ENCODE results near the gene SHH.

The SHH gene

GRCh38 chr7:155847821-155848435 lies 35.7 kb upstream of the SHH start:
- TF ChIP-seq, protein P1, sequence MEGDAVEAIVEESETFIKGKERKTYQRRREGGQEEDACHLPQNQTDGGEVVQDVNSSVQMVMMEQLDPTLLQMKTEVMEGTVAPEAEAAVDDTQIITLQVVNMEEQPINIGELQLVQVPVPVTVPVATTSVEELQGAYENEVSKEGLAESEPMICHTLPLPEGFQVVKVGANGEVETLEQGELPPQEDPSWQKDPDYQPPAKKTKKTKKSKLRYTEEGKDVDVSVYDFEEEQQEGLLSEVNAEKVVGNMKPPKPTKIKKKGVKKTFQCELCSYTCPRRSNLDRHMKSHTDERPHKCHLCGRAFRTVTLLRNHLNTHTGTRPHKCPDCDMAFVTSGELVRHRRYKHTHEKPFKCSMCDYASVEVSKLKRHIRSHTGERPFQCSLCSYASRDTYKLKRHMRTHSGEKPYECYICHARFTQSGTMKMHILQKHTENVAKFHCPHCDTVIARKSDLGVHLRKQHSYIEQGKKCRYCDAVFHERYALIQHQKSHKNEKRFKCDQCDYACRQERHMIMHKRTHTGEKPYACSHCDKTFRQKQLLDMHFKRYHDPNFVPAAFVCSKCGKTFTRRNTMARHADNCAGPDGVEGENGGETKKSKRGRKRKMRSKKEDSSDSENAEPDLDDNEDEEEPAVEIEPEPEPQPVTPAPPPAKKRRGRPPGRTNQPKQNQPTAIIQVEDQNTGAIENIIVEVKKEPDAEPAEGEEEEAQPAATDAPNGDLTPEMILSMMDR (IDR thresholded peaks at IDR 0.05): no peak
- H3K27ac ChIP-seq: no peak overlapping the region

GRCh38 chr7:155846936-155847335 lies 34.7 kb upstream of the SHH start:
- TF ChIP-seq, protein P1 (IDR thresholded peaks at IDR 0.05): no peak
- no peak overlapping the region for H3K27ac ChIP-seq
- H3K4me3 ChIP-seq: no peak overlapping the region
- no peak for DNase-seq (ENCODE audit: low spot score)

More at GRCh38 chr7:155847821-155848435, 35.7 kb upstream of the SHH start:
- no peak for DNase-seq (ENCODE audit: low spot score)
- no peak overlapping the region for H3K4me3 ChIP-seq

DNA sequence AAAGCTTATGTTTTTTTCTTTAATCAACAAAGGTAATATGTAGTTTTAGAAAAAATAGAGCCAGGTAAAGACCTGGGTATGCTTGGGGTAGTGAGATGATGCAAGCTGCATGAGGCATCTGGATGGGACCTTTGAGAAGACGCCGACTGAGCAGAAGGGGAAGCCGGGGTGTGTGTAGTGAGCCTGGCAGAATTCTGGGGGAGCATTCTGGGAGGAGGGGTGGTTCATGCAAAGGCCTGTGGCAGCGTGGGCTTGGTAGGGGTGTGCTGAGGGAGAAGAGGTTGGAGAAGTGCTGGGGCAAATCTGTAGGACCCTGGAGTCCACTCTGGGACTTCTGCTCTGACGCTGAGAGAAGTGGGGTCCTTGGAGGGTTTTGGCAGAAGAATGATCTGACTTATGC lies 33.9 kb upstream of the SHH start:
- H3K27ac ChIP-seq: no peak overlapping the region
- no peak for DNase-seq (ENCODE audit: low spot score)

DNA sequence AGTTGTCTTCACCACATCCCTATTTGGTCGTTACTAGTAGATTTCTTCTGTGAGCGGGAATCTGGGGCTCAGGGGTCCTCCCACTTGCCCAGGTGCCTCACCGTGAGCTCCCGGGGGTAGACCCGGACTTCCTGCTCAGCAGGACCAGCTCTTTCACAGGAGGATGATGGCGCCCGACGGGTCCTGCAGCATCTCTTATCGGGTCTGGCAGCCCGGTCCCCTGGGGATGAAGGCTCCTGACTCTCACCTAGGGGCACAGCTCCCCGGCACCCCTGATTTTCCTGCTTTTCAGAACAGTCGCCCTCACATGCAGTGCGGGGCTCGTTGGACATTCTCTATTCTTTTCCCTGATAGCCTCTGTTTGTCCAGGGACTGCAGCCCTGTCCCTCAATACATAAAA lies 33.0 kb upstream of the SHH start:
- TF ChIP-seq, protein P1 (IDR thresholded peaks at IDR 0.05): no peak
- H3K4me3 ChIP-seq: no peak overlapping the region
- H3K27ac ChIP-seq: no peak overlapping the region
- DNase-seq (ENCODE audit: low spot score): no peak

More for the DNA sequence above, 33.9 kb upstream of the SHH start:
- no peak overlapping the region for H3K4me3 ChIP-seq
- TF ChIP-seq, protein P1 (IDR thresholded peaks at IDR 0.05): no peak

DNA sequence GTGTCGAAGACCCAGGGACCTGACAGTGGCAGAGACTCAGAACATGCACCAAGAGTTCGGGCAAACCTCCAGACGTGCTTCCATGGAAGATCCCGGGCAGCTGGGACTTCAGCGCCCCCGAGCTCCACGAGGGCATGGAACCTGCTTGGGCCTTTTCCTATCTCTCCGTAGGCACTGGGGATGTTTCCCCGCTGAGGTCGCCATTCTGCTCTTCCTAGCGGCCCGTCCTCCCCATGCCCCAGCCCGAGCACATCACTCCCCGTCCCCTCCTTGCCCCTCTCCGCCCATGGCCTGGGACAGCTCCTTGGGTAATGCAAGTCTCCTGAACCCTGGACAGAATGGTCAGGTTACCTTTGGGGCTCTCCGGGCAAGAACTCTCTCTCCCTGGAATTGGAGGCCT lies 32.3 kb upstream of the SHH start:
- Histone ChIP-seq H3K4me3 (no peak overlapping the region), H3K27ac (no peak overlapping the region)
- TF ChIP-seq, protein P1 (IDR thresholded peaks at IDR 0.05): no peak
- DNase-seq (ENCODE audit: low spot score): no peak

DNA sequence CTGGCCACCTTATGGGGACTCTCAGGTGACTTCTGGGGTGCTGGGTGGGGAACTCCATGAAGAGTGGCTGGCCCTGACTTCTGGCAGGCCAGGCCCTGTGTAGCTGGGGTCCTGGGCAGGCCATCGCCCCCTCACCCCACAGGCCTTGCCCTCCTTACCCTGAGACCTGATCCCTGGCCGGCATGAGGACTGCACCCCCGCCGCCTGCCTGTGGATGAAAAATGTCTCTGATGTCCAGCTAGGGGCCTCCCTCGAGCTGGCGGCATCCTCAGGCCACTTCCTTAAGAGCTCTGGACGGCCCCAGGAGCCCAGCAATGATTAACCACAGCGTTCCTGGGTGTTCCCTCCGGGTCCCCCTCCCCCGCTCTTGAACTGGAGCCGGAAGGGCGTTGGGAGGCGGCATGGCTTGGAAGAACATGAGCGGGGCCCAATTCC lies 31.8 kb upstream of the SHH start:
- Histone ChIP-seq H3K27ac (no peak overlapping the region), H3K4me3 (no peak overlapping the region)
- TF ChIP-seq, protein P1 (IDR thresholded peaks at IDR 0.05): no peak
- no peak for DNase-seq (ENCODE audit: low spot score)

DNA sequence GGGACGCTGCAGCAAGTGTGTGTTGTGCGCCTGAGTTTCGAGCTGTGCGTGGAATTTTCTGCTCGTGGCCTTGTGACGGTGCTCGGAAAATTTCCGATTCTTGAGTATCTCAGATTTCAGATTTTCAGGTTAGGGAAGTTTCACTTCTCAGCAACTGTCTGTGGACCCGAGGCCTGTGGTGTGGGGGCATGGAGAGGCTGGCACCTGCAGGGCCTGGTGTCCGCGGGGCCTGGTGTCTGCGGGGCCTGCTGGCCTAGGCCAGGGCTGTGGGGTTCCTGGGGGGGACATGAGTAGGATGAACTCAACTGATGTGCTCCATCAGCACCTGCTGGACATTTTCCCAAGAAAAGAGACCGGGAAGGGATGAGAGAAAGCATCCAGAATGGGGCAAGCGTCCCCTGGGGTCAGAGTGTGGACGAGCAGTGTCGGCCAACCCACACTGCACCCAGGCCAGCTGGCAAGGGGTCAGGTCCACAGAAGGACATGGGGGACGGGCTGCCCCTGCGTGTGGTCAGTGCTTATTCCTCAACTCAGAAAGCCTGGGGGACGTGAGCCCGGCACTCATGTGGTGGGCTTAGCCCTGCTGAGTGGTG lies 31.3 kb upstream of the SHH start:
- TF ChIP-seq, protein P1 (IDR thresholded peaks at IDR 0.05): no peak

More for the DNA sequence above, 31.3 kb upstream of the SHH start:
- no peak overlapping the region for H3K27ac ChIP-seq
- DNase-seq (ENCODE audit: low spot score): no peak
- H3K4me3 ChIP-seq: no peak overlapping the region

Data from coronary artery (tissue), 2 donors.